Ishikawa (cell line): ENCODE data around the gene ABCD4.

Source experiments
- CEBPB ChIP-seq: IDR thresholded peaks from 2 replicates; pipeline ENCODE4 v1.6.1; 2012
- CREB1 ChIP-seq: IDR thresholded peaks from 2 replicates; pipeline ENCODE4 v1.6.1; 2012; ENCODE audit warnings: low read depth
- EGR1 ChIP-seq: IDR thresholded peaks from 2 replicates; pipeline ENCODE4 v1.6.1; 2012
- EP300 ChIP-seq: IDR thresholded peaks from 2 replicates; pipeline ENCODE4 v1.6.1; 2012; ENCODE audit warnings: borderline replicate concordance
- FOXM1 ChIP-seq: IDR thresholded peaks from 2 replicates; pipeline ENCODE4 v1.6.1; 2012; ENCODE audit warnings: low read depth, borderline replicate concordance
- NFIC ChIP-seq: IDR thresholded peaks from 2 replicates; pipeline ENCODE4 v1.6.1; 2012
- RAD21 ChIP-seq: IDR thresholded peaks from 2 replicates; pipeline ENCODE4 v1.6.1; 2012; ENCODE audit warnings: low read depth
- TAF1 ChIP-seq: IDR thresholded peaks from 2 replicates; pipeline ENCODE4 v1.6.1; 2012; ENCODE audit warnings: low read depth, mild to moderate bottlenecking
- TEAD4 ChIP-seq: IDR thresholded peaks from 2 replicates; pipeline ENCODE4 v1.6.1; 2012
- USF1 ChIP-seq: IDR thresholded peaks from 2 replicates; pipeline ENCODE4 v1.6.1; 2012
- YY1 ChIP-seq: IDR thresholded peaks from 2 replicates; pipeline ENCODE4 v1.6.1; 2012; ENCODE audit warnings: low read depth
- ZBTB7A ChIP-seq: IDR thresholded peaks from 2 replicates; pipeline ENCODE4 v1.6.1; 2012; ENCODE audit warnings: low read depth
- TF ChIP-seq, protein P1 (sequence below): IDR thresholded peaks from 2 replicates; pipeline ENCODE4 v1.6.1; 2012
- TF ChIP-seq, protein P2 (sequence below): IDR thresholded peaks from 2 replicates; pipeline ENCODE4 v1.6.1; 2012; ENCODE audit warnings: low read depth, mild to moderate bottlenecking

GRCh38 chr14:74242780-74243042 is 60.0 kb downstream of the ABCD4 start:
- TF ChIP-seq TEAD4 (no peak), YY1 (no peak), TAF1 (no peak), CEBPB (no peak), NFIC (no peak), EP300 (no peak), CREB1 (no peak), RAD21 (no peak), EGR1 (no peak), ZBTB7A (no peak), USF1 (no peak), FOXM1 (no peak)
- TF ChIP-seq, protein P1, sequence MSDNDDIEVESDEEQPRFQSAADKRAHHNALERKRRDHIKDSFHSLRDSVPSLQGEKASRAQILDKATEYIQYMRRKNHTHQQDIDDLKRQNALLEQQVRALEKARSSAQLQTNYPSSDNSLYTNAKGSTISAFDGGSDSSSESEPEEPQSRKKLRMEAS = no peak
- TF ChIP-seq, protein P2, sequence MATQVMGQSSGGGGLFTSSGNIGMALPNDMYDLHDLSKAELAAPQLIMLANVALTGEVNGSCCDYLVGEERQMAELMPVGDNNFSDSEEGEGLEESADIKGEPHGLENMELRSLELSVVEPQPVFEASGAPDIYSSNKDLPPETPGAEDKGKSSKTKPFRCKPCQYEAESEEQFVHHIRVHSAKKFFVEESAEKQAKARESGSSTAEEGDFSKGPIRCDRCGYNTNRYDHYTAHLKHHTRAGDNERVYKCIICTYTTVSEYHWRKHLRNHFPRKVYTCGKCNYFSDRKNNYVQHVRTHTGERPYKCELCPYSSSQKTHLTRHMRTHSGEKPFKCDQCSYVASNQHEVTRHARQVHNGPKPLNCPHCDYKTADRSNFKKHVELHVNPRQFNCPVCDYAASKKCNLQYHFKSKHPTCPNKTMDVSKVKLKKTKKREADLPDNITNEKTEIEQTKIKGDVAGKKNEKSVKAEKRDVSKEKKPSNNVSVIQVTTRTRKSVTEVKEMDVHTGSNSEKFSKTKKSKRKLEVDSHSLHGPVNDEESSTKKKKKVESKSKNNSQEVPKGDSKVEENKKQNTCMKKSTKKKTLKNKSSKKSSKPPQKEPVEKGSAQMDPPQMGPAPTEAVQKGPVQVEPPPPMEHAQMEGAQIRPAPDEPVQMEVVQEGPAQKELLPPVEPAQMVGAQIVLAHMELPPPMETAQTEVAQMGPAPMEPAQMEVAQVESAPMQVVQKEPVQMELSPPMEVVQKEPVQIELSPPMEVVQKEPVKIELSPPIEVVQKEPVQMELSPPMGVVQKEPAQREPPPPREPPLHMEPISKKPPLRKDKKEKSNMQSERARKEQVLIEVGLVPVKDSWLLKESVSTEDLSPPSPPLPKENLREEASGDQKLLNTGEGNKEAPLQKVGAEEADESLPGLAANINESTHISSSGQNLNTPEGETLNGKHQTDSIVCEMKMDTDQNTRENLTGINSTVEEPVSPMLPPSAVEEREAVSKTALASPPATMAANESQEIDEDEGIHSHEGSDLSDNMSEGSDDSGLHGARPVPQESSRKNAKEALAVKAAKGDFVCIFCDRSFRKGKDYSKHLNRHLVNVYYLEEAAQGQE = no peak
